NCI-H2227 (cell line): Measurements from ENCODE around the gene GRIFIN.

Experiments used
- DNase-seq: peaks from one replicate; lab custom pipeline; 2025; ENCODE audit not compliant: unreplicated experiment; lab: John Stamatoyannopoulos, UW

GRIFIN gene

DNA sequence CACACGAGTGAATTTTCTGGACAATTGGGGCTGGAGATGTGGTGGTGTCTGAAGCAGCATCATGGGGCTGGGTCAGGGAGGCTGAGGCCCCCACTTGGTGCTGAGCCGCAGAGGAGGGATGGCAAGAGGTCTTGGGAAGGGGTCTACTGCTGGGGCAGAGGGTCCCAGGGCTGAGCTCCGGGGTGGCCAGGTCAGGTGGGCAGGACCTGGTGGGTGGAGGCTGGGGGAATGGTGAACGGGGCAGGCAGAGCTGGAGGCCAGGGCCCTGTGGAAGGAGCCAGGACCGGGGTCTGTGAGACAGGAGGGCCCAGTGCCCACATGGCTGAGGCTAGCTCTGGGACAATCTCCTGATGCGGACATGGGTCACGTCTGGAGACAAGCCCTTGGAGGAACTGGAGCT is 23.0 kb upstream of the GRIFIN start:
- DNase-seq = no peak

DNA sequence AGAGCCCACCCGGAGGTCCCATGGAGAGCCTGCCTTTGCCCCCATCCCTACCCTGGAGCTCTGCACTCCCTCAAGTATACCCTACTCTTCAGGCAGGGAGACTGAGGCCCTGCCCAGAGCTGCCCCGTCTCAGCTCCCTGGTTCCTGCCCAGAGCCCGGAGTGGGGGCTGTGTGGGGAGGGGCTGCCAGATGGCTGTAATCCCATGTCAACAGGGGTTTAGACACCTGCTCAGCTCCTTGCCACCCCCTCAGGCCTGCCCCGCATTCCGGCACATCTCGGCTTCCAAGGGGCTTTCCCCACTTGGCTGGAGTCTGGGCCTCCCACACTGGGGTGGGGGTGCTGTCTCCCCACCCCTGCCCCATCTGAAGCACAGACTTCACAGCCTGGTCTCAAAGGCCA is 22.5 kb upstream of the GRIFIN start:
- no peak for DNase-seq

DNA sequence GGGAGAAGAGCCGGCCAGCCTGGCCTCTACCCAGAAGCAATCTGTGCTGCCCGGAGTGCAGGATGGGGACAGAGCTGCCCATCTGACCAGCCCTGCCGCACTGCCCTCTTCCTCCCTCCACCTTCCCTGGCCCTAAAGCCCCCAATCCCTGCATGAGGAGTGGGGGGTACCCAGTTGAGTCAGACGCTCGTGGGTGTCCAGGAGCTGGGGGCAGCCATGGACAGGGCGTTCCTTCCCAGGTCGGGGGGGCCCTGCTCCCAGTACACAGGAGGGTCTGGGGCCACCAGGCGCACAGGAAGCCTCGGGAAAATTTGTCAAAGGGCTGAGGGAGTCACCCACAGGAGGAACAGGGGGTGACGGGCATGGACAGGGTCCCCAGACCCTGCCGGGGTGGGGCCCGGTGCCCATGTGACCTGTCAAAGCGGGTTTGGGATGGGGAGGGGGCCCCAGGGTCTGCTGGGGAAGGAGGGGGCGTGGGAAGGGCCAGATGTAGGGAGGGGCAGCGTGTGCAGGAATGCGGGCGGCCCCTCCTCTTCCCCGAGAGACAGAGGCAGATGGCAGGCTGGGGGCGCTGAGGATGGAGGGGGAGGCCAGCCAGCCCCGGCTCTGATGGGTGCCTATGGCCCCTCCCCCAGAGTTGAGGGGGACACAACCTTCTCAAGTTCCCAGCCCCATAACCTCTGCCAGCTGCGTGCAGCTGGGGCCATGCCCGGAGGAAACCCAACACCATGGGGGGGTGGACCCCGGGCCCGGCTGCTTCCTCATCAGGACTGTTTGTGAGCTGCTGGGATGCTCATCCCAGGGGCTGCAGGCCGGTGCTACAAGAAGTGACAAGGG is 21.5 kb upstream of the GRIFIN start:
- no peak for DNase-seq

DNA sequence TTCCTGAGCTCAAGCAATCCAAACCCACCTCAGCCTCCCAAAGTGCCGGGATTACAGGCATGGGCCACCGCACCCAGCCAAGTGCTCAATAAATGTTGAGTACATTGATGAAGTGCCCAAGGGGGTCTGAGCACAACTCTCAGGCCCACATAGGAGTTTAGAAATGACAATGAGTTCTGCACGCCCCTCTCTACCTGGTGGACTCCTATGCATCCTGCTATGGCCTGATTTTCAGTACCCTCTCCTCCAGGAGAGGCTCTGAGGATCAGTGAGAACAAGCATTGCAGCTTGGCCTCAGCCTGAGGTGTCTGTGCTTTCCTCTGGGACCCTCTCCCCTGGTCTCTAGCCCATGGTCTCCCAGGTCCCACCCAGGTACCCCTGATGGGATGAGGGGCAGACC is 20.9 kb upstream of the GRIFIN start:
- no peak for DNase-seq

DNA sequence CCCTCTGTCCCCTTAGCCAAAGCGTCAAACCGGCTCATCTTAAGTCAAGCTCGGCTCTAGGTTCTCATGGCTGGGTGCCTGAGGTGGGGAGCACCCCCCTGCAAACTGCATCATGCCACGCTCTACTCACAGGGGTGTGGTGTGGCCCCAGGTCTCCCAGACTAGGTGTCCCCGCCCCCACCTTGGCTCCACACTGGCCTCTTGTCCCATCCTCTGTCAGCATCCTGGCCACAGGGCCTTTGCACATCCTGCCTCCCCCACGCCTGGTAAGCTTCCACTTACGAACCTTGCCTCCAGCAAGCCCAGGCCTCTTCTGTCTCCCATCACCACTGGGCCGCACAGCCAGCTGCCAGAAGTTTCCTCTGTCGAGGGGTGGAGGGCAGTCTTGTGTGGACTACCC is 20.2 kb upstream of the GRIFIN start:
- DNase-seq = no peak

DNA sequence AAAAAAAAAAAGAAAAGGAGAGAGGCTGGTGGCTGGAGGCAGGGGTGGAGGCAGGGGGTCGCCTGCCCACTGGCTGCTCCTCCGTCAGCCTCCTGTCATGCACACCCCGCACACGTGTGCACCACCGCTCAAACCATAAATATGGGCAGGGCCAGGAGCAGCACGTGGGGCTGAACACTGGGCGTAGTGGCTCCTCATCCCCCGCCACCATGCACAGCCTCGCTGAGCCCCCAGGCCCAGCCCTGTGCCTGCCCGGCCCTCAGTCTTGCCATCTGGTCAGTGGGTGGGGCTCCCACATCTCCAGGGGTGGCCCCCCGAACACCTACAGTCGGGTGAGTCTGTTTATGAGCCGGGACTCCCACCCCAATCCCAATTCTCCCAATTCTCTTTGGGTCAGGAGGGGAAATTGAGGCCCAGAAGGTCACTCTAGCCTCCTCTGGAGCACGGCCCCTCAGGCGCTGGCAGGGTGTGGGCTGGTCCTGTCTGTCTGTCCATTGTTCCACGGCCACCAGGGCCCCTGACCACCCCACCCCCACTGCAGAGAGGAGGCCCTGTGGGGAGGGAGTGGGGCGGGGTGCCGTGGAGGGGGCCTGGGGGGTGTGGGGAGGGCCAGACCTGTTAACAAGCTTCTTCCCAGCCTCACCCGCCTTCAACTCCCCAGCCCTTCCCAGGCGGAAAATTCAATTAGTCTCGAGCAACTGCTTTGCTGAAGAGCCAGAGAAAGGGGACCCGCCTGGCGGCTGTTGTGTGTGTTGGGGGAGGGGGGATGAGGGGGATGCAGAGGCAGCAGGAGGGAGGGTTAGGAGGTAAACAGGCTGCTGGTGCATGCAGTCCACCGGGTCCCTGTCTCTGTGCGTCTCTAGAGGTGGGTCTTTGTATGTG is 19.5 kb upstream of the GRIFIN start:
- peak; percentile 73 for DNase-seq

DNA sequence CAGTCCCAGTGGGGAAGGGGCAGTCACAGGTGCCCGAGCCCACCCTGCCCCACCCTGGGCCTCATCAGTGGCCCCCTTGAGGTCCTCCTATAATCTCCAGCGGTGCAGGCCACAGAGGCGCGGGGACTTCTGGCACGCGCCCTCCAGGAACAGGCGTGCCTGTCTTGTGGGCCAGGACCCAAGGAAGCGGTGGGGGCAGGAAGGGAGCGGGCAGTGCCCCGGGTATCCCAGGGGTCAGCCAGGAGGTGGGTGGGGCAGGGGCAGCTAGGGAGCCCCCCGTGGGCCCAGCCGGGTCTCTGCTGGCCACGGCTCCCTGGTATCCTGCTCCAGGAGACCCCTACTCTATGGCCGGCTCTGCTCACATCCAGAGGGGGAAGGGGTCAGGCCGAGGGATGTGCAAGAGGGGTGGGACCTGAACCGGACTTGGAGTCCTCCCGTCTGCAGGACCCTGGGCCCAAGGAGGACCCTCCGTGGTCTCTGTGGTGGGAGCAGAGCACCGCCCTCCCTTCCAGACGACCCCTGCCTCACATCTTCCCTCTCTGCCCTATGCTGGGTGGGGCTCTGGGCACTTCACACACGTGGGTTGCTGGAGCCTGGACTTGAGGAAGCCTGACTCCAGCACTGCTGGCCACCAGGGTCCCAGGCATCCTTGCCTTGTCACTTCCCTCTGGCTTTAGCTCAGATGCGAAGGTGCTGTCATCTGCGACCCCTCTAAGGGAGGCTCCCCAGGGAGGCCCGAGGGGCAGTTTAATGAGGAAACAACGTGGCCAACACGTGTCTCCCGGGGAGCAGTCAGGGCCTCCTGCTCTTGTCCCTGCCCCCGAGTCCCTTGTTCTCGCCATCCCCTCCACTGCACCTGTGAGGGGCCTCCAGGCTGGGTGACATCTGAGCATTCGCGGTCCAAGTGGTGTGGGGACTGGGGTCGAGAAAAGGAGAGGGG is 18.3 kb upstream of the GRIFIN start:
- no peak for DNase-seq

DNA sequence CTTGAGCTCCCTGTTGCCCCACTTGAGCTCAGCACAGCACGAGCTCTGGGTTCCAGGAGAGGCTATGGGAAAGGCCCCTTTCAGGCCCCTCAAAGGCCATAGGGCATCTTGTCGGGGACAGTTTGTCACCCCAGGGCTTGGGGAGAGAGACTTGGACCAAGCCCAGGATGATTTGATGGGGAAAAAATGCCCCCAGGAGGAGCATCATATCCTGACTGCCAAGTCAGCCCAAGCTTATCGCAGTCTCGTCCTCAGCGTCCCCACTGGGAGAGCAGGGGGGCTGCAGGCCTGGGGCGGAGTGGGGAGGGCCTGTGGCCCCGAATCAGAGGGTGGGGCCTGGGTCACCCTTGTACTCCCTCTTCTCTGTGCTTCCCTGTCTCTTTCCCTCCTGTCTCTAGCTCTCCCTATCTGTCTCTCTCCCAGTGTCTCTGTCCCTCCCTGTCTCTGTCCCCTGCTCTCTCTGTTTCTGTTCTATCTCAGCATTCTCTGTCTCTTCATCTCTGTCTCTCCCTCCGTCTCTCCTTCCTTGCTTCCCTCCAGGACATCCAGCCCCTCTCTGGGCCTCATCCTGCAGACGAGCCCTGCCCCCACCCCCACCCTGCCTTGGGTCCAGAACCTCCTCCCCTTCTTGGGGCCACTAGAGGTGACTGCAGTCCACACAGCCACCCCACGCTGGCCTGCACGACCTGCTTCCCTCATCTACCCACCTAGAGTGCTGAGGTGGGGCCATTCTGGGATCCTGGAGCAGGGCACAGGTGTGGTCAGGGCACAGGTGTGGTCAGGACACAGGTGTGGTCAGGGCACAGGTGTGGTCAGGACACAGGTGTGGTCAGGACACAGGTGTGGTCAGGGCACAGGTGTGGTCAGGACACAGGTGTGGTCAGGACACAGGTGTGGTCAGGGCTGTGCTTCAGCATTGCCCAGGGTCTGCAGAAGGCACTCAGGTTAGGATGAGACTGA is 17.3 kb upstream of the GRIFIN start:
- DNase-seq = no peak

DNA sequence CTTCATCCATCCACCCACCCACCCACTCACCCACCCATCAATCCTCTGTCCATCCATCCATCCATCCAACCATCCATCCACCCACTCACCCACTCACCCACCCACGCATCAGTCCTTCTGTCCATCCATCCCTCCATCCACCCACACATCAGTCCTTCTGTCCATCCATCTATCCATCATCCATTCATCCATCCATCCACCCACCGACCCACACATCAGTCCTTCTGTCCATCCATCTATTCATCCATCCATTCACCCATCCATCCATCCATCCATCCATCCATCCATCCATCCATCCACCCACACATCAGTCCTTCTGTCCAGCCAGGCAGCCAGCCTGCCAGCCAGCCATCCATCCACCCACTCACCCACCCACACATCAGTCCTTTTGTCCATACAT is 15.8 kb upstream of the GRIFIN start:
- DNase-seq = no peak

DNA sequence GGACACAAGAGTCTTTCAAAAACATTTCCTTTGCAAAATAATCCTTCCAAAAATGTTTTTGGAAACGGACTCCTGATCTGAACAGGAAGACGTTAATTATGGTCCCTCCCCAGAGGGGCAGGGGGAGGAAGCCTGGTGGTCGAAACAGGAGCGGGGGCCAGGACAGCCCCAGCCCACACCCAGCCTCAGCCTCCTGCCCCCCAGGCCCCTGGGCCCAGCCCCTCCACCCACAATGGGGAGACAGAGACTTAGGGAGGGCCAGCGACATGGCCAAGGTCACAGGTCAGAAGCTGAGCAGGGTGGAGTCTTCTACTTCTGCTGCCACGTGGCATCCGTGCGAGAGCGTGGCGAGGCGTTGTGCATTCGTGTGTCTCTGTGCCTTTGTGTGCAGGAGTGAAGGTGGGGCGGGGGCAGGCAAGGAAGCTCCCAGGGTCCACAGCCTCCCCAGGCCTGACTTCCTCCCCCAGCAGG is 14.0 kb upstream of the GRIFIN start:
- no peak for DNase-seq

DNA sequence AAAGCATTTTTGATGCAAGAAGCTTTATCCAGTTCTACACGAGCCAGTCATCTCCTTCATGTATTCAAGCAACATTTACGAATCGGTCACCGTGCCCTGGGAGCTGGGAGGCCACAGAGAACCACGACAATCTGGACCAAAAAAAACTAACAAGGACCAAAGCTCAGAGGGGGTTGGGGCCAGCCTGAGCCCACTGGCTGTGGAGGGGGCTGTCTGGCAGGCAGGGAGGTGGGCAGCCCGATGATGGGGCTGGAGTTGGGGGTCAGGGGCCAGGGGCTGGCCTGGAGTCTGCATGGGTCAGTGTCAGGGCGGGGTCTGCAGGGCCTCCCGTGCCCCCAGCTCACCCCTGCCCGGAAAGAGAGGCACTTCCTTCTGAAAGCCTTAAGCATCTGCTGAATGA is 12.5 kb upstream of the GRIFIN start:
- no peak for DNase-seq

DNA sequence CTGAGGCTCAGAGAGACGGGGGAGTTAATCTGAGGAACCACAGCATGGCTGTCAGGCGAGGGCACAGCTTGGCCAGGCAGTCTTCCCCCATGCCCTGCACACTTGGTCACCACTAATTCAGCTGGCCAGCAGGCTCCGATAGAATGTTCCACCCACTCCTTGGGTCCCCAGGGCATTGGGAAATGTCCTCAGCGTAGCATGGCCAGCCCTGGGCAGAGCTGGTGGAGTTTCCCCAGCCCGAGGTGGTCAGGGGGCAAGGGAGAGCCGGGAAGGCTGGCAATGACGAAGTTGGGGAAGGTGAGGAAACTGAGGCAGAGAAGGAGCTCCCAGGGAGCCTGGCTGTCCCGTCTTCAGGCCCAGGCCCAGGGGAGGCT is 12.1 kb upstream of the GRIFIN start:
- DNase-seq = no peak

DNA sequence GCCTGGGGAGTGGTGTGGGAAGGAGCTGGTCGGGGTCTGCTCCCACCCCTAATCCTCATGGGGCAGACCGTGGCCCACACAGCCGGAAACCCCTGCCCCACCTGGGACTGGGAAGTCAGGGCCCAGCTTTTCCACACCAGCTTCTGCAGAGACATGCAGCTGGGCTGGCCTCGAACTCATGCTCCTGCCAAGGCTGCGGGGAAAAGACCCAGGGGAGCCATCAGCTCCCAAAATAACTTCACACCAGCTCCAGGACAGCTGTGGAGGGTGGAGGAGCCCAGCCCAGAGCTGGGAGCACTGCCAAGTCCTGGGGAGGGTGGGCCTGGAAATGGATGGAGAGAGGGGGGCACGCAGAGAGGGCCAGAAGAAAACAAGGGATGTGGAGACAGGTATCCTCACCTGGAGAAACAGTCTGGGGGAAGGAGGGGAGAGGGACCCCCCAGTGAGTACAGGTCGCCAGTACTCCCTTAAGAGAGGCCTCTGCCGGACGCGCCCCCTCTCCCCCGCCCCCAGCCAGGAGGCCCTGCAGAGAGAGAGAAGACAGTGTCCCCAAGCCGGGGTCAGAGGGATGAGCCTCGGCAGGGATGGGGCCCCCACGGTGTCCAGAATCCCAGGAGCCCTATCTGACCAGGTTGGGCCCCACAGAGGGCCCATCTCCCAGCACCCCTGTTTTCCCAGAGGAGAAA is 11.5 kb upstream of the GRIFIN start:
- DNase-seq = no peak

DNA sequence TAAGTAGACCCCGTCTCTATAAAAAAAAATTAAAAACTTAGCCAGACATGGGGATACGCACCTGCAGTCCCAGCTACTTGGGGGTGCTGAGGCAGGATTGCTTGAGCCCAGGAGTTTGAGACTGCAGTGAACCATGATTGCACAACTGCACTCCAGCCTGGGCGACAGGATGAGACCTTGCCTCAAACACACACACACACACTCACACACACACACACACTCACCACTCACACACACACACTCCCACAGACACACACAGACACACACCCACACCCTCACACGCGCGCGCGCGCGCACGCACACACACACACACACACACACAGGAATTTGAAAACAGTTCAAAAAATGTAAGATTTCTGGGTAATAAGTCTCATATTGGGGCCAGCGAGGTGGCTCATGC is 8.7 kb upstream of the GRIFIN start:
- no peak for DNase-seq

DNA sequence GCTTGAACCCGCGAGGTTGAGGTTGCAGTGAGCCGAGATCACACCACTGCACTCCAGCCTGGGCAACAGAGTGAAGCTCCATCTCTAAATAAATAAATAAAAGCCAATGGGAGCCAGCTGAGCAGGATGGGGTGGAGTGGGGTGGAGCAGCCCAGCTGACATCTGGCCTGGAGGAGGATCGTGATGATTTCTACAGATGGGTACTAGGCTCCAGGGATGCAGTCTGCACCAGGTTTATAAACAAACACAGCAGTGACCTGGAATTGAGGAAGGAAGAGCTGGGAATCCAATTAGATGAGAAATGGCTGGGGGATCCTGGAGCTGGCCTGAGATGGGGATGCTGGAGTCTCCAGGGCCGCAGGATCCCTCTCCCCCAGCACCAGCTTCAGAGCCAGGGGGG is 7.3 kb upstream of the GRIFIN start:
- no peak for DNase-seq

DNA sequence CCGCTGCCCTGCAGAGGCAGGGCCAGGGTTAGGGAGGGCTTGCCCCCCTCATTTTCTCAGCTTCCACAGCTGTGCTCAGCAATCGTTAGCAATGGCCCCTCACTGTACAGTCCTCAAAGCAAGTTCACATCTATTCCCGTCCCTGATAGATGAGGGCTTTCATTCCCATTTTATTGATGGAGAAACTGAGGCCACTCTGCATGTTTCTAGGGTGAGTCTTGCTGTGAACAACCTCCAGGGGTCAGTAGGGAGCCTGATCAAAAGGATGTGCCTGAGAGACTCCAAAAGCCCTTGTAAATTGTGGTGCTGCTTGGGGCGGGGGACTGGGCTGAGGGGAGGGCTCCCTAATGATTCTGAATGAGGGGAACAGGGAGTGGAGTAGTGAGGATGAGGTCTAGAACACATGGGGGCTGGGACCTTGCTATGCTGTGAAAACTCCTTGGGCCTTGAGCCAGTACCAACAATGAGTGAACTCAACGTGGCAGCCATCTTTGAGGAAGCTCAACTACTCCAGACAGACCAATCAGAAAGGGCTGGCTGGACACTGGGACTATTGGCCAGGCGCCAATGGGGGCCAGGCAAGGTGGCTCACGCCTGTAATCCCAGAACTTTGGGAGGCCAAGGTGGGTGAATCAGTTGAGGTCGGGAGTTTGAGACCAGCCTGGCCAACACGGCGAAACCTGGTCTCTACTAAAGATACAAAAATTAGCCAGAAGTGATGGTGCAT is 6.7 kb upstream of the GRIFIN start:
- DNase-seq = no peak

DNA sequence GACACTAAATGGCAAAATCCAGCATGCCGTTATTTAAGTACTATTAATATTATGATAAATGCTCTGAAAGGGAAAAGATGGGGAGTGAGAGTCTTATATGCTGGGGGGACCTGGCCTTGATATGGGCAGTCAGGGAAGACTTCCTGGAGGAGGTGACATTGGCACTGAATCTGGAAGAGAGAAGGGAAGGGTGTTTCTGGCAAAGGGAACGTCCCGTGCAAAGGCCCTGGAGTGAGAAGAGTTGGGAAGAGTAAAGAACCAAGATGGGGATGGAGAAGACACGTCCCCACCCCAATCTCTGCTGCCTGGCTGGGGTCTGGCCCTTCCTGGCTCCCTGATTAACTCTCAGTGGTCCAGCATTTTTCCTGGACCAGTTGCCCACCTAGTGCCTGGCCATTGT is 5.0 kb upstream of the GRIFIN start:
- DNase-seq = no peak

DNA sequence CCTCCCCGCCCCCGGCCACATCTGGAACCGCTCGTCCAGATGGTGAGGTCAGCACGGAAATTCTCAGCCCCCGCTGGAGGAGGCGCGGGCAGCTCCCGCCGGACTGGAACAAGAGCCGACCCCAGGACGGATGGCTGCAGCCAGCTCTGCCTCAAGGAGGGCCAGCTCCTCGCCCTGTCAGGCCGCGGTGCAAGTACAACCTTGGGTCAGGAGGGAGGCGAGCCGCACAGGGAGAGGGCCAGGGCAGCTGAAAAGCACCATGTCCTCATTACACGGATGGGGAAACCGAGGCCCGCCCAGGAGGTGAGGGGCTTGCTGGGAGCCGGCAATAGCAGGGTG is 3.8 kb upstream of the GRIFIN start:
- DNase-seq = no peak
